LoVo (cell line): ENCODE results near the gene RAB3B.
"Not testable (repeated sequence)": the region's sequence is repeated elsewhere in the genome, so short reads cannot be mapped to it uniquely, and the experiment has no call there.

Experiments used
- DNase-seq: peaks from one replicate; pipeline ENCODE4 v3.0.0-alpha.2; 2016; ENCODE audit warnings: low spot score

The RAB3B gene

GRCh38 chr1:51990478-51990965 is at the start of gene RAB3B:
Gene RAB3B (minus strand): TSS chr1:51990700. CDS start chr1:51977117, 13,583 bp downstream.
- peak; percentile 77 for DNase-seq

- DNase-seq: no peak
Measured at GRCh38 chr1:52037909-52038308, 47.4 kb upstream of the RAB3B start.

GRCh38 chr1:52037402-52037814 is 46.9 kb upstream of the RAB3B start:
- no peak for DNase-seq

GRCh38 chr1:52034050-52034384 is 43.5 kb upstream of the RAB3B start:
- no peak for DNase-seq

- peak; percentile 84 for DNase-seq
Measured at GRCh38 chr1:52033190-52034049, 42.9 kb upstream of the RAB3B start, which contains the start of gene KTI12. Gene KTI12 (minus strand): TSS chr1:52033810. CDS start chr1:52033761, 49 bp downstream.

- no peak for DNase-seq
Measured at GRCh38 chr1:52032785-52033131, 42.3 kb upstream of the RAB3B start.

GRCh38 chr1:52032124-52032784 is 41.8 kb upstream of the RAB3B start:
- no peak for DNase-seq

GRCh38 chr1:52028839-52029238 is 38.3 kb upstream of the RAB3B start:
- not testable (repeated sequence) for DNase-seq

- DNase-seq: no peak
Measured at GRCh38 chr1:52028328-52028727, 37.8 kb upstream of the RAB3B start.

- no peak for DNase-seq
Measured at GRCh38 chr1:52026278-52026677, 35.8 kb upstream of the RAB3B start.

GRCh38 chr1:52022133-52022532 is 31.6 kb upstream of the RAB3B start:
- DNase-seq: no peak

GRCh38 chr1:52008071-52008809 is 17.7 kb upstream of the RAB3B start:
- no peak for DNase-seq

- no peak for DNase-seq
Measured at GRCh38 chr1:52007215-52008002, 16.9 kb upstream of the RAB3B start.

GRCh38 chr1:52006081-52006553 is 15.6 kb upstream of the RAB3B start:
- DNase-seq: not testable (repeated sequence)

- DNase-seq: not testable (repeated sequence)
Measured at GRCh38 chr1:52005548-52005947, 15.0 kb upstream of the RAB3B start.

GRCh38 chr1:52003877-52004276 is 13.4 kb upstream of the RAB3B start:
- DNase-seq: no peak

- peak; percentile 80 for DNase-seq
Measured at GRCh38 chr1:52002038-52002917, 11.8 kb upstream of the RAB3B start.

- DNase-seq: no peak
Measured at GRCh38 chr1:51998701-51999100, 8.2 kb upstream of the RAB3B start.

- DNase-seq: no peak
Measured at GRCh38 chr1:51997974-51998382, 7.5 kb upstream of the RAB3B start.
